ENCODE data around the gene LRRC37B.
"Not testable (repeated sequence)": the region's sequence is repeated elsewhere in the genome, so short reads cannot be mapped to it uniquely, and the experiment has no call there.

The LRRC37B gene

GRCh38 chr17:32020943-32021614 is 13.9 kb downstream of the LRRC37B start:
- DNase-seq (ENCODE audit: low spot score) = no peak
- no peaks in the 10 kb centered on the region for H3K27me3 Mint-ChIP-seq (ENCODE audit: low read depth)
- no peaks in the 10 kb centered on the region for H3K9me3 Mint-ChIP-seq
- no peak overlapping the region for H3K27ac Mint-ChIP-seq
- peaks cover 21% of the 10 kb centered on the region for H3K4me1 Mint-ChIP-seq (ENCODE audit: low read depth)
- H3K36me3 Mint-ChIP-seq (ENCODE audit: low read depth) = peaks cover 20% of the 10 kb centered on the region
- no peak overlapping the region for H3K4me3 Mint-ChIP-seq

- DNase-seq (ENCODE audit: low spot score) = no peak
- Mint-ChIP-seq H3K36me3 (ENCODE audit: low read depth) (peaks cover 19% of the 10 kb centered on the region), H3K27me3 (ENCODE audit: low read depth) (no peaks in the 10 kb centered on the region), H3K9me3 (no peaks in the 10 kb centered on the region), H3K27ac (no peak overlapping the region), H3K4me1 (ENCODE audit: low read depth) (peaks cover 15% of the 10 kb centered on the region), H3K4me3 (no peak overlapping the region)
Observed at GRCh38 chr17:32021615-32021955, 14.4 kb downstream of the LRRC37B start.

GRCh38 chr17:32022554-32022953 is 15.4 kb downstream of the LRRC37B start:
- not testable (repeated sequence) for H3K27ac Mint-ChIP-seq; H3K27me3 Mint-ChIP-seq (ENCODE audit: low read depth); H3K4me1 Mint-ChIP-seq (ENCODE audit: low read depth); H3K4me3 Mint-ChIP-seq; DNase-seq (ENCODE audit: low spot score); H3K9me3 Mint-ChIP-seq
- peaks cover 19% of the 10 kb centered on the region for H3K36me3 Mint-ChIP-seq (ENCODE audit: low read depth)

GRCh38 chr17:32027271-32027670 is 20.1 kb downstream of the LRRC37B start:
- H3K9me3 Mint-ChIP-seq; H3K4me1 Mint-ChIP-seq (ENCODE audit: low read depth); DNase-seq (ENCODE audit: low spot score); H3K27me3 Mint-ChIP-seq (ENCODE audit: low read depth); H3K27ac Mint-ChIP-seq; H3K4me3 Mint-ChIP-seq: not testable (repeated sequence)
- H3K36me3 Mint-ChIP-seq (ENCODE audit: low read depth) = peaks cover 10% of the 10 kb centered on the region

- H3K27me3 Mint-ChIP-seq (ENCODE audit: low read depth) = no peaks in the 10 kb centered on the region
- peaks cover 2% of the 10 kb centered on the region for H3K4me1 Mint-ChIP-seq (ENCODE audit: low read depth)
- peaks cover 22% of the 10 kb centered on the region for H3K36me3 Mint-ChIP-seq (ENCODE audit: low read depth)
- H3K27ac Mint-ChIP-seq = no peak overlapping the region
- H3K9me3 Mint-ChIP-seq = no peaks in the 10 kb centered on the region
- no peak for DNase-seq (ENCODE audit: low spot score)
- no peak overlapping the region for H3K4me3 Mint-ChIP-seq
Observed at GRCh38 chr17:32033223-32033622, 26.0 kb downstream of the LRRC37B start.

GRCh38 chr17:32033812-32034211 is 26.6 kb downstream of the LRRC37B start:
- peaks cover 24% of the 10 kb centered on the region for H3K36me3 Mint-ChIP-seq (ENCODE audit: low read depth)
- not testable (repeated sequence) for H3K4me1 Mint-ChIP-seq (ENCODE audit: low read depth); DNase-seq (ENCODE audit: low spot score); H3K27ac Mint-ChIP-seq; H3K9me3 Mint-ChIP-seq; H3K4me3 Mint-ChIP-seq; H3K27me3 Mint-ChIP-seq (ENCODE audit: low read depth)

- H3K36me3 Mint-ChIP-seq (ENCODE audit: low read depth) = peaks cover 27% of the 10 kb centered on the region
Observed at GRCh38 chr17:32040246-32040645, 33.1 kb downstream of the LRRC37B start.

DNA sequence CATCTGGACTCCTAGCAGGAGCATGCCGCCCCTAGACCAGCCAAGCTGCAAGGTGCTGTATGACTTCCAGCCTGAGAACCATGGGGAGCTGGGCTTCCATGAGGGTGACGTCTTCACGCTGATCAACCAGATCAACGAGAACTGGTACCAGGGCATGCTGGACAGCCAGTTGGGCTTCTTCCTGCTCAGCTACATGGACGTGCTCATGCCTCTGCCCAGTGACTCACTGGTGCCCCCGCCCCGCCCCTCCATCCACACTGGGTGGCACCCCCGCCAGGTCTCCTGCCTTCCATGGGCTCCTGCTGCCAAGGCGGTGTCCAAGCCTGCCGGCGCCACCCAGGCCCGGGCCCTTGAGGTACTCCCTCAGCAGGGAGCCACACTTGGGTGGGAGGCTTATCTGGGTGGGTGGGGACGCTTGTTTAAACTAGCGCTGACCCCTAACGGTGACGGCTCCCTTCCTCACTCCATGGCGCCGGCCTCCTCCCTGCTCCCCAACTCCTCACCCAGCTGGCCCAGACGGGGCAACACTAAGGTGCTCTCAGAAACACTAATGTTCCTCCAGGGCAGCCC is 34.2 kb downstream of the LRRC37B start:
- H3K27me3 Mint-ChIP-seq (ENCODE audit: low read depth); DNase-seq (ENCODE audit: low spot score); H3K27ac Mint-ChIP-seq; H3K4me3 Mint-ChIP-seq; H3K4me1 Mint-ChIP-seq (ENCODE audit: low read depth); H3K9me3 Mint-ChIP-seq: not testable (repeated sequence)
- H3K36me3 Mint-ChIP-seq (ENCODE audit: low read depth) = peaks cover 19% of the 10 kb centered on the region

More at GRCh38 chr17:32040246-32040645, 33.1 kb downstream of the LRRC37B start:
- H3K9me3 Mint-ChIP-seq; H3K4me3 Mint-ChIP-seq; H3K4me1 Mint-ChIP-seq (ENCODE audit: low read depth); H3K27me3 Mint-ChIP-seq (ENCODE audit: low read depth); H3K27ac Mint-ChIP-seq; DNase-seq (ENCODE audit: low spot score): not testable (repeated sequence)

DNA sequence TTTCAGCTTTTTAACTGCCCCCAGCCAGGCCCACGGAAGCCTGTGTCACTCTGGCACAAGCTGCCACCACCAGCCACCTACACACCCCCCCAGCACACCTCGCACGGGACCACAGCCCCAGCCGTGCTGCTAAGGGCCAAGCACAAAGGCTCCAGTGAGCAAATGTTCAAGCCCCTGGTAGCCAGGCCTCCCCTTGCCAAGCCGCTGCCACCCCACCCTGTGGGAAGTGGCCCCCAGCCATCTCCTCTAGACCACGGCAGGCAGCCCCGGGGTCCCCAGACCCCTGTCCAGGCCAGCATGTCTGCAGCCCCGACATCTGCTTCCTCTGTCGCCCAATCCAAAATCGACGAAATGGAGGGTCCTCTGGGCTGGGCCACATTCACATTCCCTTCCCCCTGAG is 35.1 kb downstream of the LRRC37B start:
- not testable (repeated sequence) for H3K4me1 Mint-ChIP-seq (ENCODE audit: low read depth); H3K27me3 Mint-ChIP-seq (ENCODE audit: low read depth); H3K4me3 Mint-ChIP-seq; H3K9me3 Mint-ChIP-seq; DNase-seq (ENCODE audit: low spot score); H3K27ac Mint-ChIP-seq
- peaks cover 15% of the 10 kb centered on the region for H3K36me3 Mint-ChIP-seq (ENCODE audit: low read depth)

- not testable (repeated sequence) for H3K9me3 Mint-ChIP-seq; DNase-seq (ENCODE audit: low spot score); H3K4me3 Mint-ChIP-seq; H3K4me1 Mint-ChIP-seq (ENCODE audit: low read depth); H3K36me3 Mint-ChIP-seq (ENCODE audit: low read depth); H3K27me3 Mint-ChIP-seq (ENCODE audit: low read depth); H3K27ac Mint-ChIP-seq
Observed at GRCh38 chr17:32045611-32046010, 38.4 kb downstream of the LRRC37B start.

DNA sequence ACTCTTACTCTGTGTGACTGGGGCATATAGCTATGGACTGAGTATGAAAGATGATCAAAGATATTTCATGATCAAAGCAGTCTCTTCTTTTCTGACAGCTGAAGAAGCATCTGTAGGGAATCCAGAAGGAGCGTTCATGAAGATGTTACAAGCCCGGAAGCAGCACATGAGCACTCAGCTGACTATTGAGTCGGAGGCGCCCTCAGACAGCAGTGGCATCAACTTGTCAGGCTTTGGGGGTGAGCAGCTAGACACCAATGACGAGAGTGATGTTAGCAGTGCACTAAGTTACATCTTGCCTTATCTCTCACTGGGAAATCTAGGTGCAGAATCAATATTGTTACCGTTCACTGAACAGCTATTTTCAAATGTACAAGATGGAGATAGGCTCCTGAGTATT is 40.5 kb downstream of the LRRC37B start:
- not testable (repeated sequence) for H3K36me3 Mint-ChIP-seq (ENCODE audit: low read depth); H3K27me3 Mint-ChIP-seq (ENCODE audit: low read depth)

GRCh38 chr17:32054985-32055384 is 47.8 kb downstream of the LRRC37B start:
- H3K9me3 Mint-ChIP-seq; H3K27ac Mint-ChIP-seq; H3K4me3 Mint-ChIP-seq; DNase-seq (ENCODE audit: low spot score); H3K4me1 Mint-ChIP-seq (ENCODE audit: low read depth); H3K36me3 Mint-ChIP-seq (ENCODE audit: low read depth); H3K27me3 Mint-ChIP-seq (ENCODE audit: low read depth): not testable (repeated sequence)

More for the DNA sequence above, 40.5 kb downstream of the LRRC37B start:
- not testable (repeated sequence) for H3K9me3 Mint-ChIP-seq; H3K4me3 Mint-ChIP-seq; DNase-seq (ENCODE audit: low spot score); H3K27ac Mint-ChIP-seq; H3K4me1 Mint-ChIP-seq (ENCODE audit: low read depth)

- DNase-seq (ENCODE audit: low spot score); H3K4me1 Mint-ChIP-seq (ENCODE audit: low read depth); H3K4me3 Mint-ChIP-seq; H3K27ac Mint-ChIP-seq; H3K27me3 Mint-ChIP-seq (ENCODE audit: low read depth); H3K36me3 Mint-ChIP-seq (ENCODE audit: low read depth); H3K9me3 Mint-ChIP-seq: not testable (repeated sequence)
Observed at GRCh38 chr17:32055425-32055824, 48.2 kb downstream of the LRRC37B start.

- not testable (repeated sequence) for DNase-seq (ENCODE audit: low spot score); H3K4me1 Mint-ChIP-seq (ENCODE audit: low read depth); H3K4me3 Mint-ChIP-seq; H3K27ac Mint-ChIP-seq; H3K27me3 Mint-ChIP-seq (ENCODE audit: low read depth); H3K9me3 Mint-ChIP-seq; H3K36me3 Mint-ChIP-seq (ENCODE audit: low read depth)
Observed at GRCh38 chr17:32056500-32056899, 49.3 kb downstream of the LRRC37B start.

- not testable (repeated sequence) for H3K4me3 Mint-ChIP-seq; H3K27me3 Mint-ChIP-seq (ENCODE audit: low read depth); H3K4me1 Mint-ChIP-seq (ENCODE audit: low read depth); DNase-seq (ENCODE audit: low spot score); H3K27ac Mint-ChIP-seq; H3K9me3 Mint-ChIP-seq; H3K36me3 Mint-ChIP-seq (ENCODE audit: low read depth)
Observed at GRCh38 chr17:32057460-32058105, 50.4 kb downstream of the LRRC37B start.

All from T-helper 2 cell treated with Interferon-gamma antibody and Interleukin-4, amounts not matched to agents 5 μg/mL and 100 μg/mL, for 36 hours (primary cell).